Mesothelial cell of epicardium (in vitro differentiated cells): ENCODE data around the gene METTL17. TPM values are rescaled to one million over a fixed set of nuclear protein-coding genes. Genes with fewer than 3 reads are reported as not detected.

Experiments used
- DNase-seq, 2 experiments: peaks; one replicate each; pipeline ENCODE4 v3.0.0; 2021; ENCODE audit warnings: low spot score in 2 of 2; ENCODE audit not compliant: unreplicated experiment in 2 of 2
- H3K27ac Mint-ChIP-seq: 2 replicates; pipeline ENCODE4 v1.8.0; 2021; ENCODE audit warnings: mixed read lengths
- H3K27me3 Mint-ChIP-seq: 2 replicates; pipeline ENCODE4 v1.8.0; 2021; ENCODE audit warnings: low read depth, mixed read lengths
- H3K36me3 Mint-ChIP-seq: 2 replicates; pipeline ENCODE4 v1.8.0; 2021; ENCODE audit warnings: mixed read lengths
- H3K4me1 Mint-ChIP-seq: 2 replicates; pipeline ENCODE4 v1.8.0; 2021; ENCODE audit warnings: mixed read lengths
- H3K4me3 Mint-ChIP-seq: 2 replicates; pipeline ENCODE4 v1.8.0; 2021; ENCODE audit warnings: mild to moderate bottlenecking, moderate library complexity, mixed read lengths
- H3K9me3 Mint-ChIP-seq: 2 replicates; pipeline ENCODE4 v1.8.0; 2021; ENCODE audit warnings: mixed read lengths
- total RNA-seq: library from RNA; stranded (reverse); gene quantifications from 3 replicates; pipeline ENCODE4 v1.2.1, GENCODE V29; 2021
- TF ChIP-seq, protein P1 (sequence below): fragments of 200-600 bp; sonication (generic); IDR thresholded peaks from one replicate; pipeline ENCODE4 v1.5.0; 2021; ENCODE audit warnings: antibody characterized with exemption; ENCODE audit not compliant: unreplicated experiment

Gene METTL17
- total RNA-seq, 1 donor from 2014 or later, result 72.4 TPM

DNA sequence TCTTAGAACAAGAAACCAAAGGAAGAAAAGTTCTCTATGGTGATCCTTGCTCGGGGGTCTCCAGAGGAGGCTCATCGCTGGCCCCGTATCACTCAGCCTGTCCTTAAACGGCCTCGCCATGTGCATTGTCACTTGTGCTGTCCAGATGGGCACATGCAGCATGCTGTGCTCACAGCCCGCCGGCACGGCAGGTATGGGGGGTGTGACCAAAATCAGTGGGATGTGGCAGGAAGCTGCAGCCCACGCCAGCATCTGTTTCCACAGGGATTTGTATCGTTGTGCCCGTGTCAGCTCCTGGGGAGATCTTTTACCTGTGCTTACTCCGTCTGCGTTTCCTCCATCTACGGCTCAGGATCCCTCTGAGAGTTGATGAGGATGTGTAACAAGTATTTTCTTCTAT is 6.7 kb downstream of the METTL17 start:
- Mint-ChIP-seq H3K4me1 (peaks cover 52% of the 10 kb centered on the region), H3K4me3 (no peak overlapping the region)
- TF ChIP-seq, protein P1, sequence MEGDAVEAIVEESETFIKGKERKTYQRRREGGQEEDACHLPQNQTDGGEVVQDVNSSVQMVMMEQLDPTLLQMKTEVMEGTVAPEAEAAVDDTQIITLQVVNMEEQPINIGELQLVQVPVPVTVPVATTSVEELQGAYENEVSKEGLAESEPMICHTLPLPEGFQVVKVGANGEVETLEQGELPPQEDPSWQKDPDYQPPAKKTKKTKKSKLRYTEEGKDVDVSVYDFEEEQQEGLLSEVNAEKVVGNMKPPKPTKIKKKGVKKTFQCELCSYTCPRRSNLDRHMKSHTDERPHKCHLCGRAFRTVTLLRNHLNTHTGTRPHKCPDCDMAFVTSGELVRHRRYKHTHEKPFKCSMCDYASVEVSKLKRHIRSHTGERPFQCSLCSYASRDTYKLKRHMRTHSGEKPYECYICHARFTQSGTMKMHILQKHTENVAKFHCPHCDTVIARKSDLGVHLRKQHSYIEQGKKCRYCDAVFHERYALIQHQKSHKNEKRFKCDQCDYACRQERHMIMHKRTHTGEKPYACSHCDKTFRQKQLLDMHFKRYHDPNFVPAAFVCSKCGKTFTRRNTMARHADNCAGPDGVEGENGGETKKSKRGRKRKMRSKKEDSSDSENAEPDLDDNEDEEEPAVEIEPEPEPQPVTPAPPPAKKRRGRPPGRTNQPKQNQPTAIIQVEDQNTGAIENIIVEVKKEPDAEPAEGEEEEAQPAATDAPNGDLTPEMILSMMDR, result no peak

DNA sequence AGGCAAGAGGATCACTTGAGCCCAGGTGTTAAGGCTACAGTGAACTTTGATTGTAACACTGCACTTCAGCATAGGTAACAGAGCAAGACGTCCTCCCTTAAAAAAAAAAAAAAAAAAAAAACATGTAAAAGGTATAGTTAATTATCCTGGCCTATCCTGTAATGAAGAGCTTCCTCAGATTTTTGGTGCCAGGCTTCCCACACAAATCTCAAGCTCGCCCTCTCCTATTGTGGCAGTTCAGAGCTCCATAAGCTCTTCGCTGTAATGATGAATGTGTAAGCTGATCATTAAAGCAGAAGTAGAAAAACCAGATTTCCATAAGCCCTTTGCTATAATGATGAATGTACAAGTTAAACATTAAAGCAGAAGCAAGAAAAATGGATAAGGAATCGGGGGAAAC is 7.3 kb downstream of the METTL17 start:
- Mint-ChIP-seq H3K9me3 (no peaks in the 10 kb centered on the region), H3K27ac (peak overlapping the region; percentile 95), H3K36me3 (peaks cover 27% of the 10 kb centered on the region), H3K27me3 (no peaks in the 10 kb centered on the region), H3K4me1 (peaks cover 54% of the 10 kb centered on the region), H3K4me3 (peak overlapping the region; percentile 61)
- TF ChIP-seq, protein P1, result no peak
- no peak for DNase-seq

More for the DNA sequence above, 6.7 kb downstream of the METTL17 start:
- H3K27ac Mint-ChIP-seq, result peak overlapping the region; percentile 88
- no peak for DNase-seq
- no peaks in the 10 kb centered on the region for H3K9me3 Mint-ChIP-seq
- no peaks in the 10 kb centered on the region for H3K27me3 Mint-ChIP-seq
- peaks cover 30% of the 10 kb centered on the region for H3K36me3 Mint-ChIP-seq

DNA sequence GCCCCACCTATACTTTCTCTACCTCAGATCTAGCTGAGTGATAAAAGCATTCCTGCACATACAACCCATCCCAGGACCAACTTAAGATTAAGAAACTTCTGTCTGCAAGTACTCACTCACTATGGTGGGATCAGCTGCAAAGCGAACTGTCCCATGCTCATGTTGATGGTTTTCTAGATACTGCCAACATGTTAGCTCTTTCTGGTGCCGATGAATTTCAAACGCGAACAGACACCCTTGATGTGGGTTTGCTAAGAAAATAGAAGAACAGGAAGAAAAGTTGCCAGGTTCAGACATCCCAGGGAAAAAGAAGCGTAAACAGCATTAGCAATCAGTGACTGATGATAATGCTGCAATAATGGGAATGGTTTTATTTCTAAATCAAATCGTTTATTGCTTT is 7.8 kb downstream of the METTL17 start:
- Mint-ChIP-seq H3K27ac (peak overlapping the region; percentile 95), H3K36me3 (peaks cover 27% of the 10 kb centered on the region), H3K27me3 (no peaks in the 10 kb centered on the region), H3K4me3 (peak overlapping the region; percentile 61), H3K9me3 (no peaks in the 10 kb centered on the region), H3K4me1 (peaks cover 58% of the 10 kb centered on the region)
- TF ChIP-seq, protein P1, result no peak
- no peak for DNase-seq

DNA sequence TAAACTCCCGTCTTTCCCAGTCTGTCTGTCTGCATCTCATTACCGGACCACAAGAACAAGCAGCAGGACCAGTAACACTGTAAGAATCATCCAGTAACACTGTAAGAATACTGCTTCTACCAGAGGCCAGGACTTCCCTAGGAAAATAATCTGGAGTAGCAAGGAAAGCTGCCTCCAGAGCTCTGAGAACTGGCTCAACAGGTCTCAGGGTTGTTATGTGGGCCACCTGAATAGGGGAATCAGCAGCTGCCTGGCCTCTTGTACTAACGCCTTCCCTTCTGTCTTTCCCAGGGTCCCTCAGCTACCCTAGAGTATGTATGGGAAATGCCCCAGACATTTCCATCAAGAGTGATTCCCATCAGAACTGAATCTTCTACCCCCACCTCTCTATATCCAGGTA is 8.4 kb downstream of the METTL17 start:
- H3K27ac Mint-ChIP-seq, result peak overlapping the region; percentile 95
- H3K9me3 Mint-ChIP-seq, result no peaks in the 10 kb centered on the region
- peaks cover 64% of the 10 kb centered on the region for H3K4me1 Mint-ChIP-seq
- TF ChIP-seq, protein P1, result no peak
- peaks cover 25% of the 10 kb centered on the region for H3K36me3 Mint-ChIP-seq
- peak overlapping the region; percentile 61 for H3K4me3 Mint-ChIP-seq
- H3K27me3 Mint-ChIP-seq, result no peaks in the 10 kb centered on the region
- no peak for DNase-seq

DNA sequence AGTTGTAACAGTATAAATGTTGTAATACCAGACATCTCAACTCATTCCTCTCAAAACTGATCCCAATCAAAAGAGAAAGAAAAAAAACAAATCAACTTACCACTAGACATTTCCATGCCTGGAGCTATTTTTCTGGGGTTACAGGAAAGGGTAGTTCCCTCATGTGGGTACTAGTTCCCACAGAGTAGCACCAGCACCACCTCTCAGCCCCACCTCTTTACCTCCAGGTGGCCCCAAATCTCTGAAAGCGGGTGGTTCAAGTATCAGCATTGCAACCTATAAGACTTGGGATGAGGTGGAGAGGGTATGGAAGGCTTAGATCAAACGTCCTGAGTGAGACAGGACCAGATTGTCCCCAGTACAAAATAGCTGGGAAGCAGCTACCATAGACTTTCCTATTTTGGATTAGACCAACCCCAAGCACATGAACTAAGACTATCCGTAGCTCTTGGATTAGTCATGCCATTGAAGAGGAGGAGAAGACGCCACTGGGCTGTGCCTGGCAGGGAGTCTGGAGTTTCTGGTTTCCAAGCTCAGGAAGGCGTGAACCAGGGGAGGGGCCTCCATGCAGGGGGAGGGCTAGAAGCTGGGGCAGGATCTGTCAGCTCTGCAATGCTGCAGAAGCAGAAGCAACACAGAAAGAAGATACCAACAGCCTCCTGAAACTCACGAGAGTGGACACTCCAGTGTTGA is 9.0 kb downstream of the METTL17 start, which contains the start of gene SLC39A2:
TSS of gene SLC39A2 (plus strand) at position 620 of the 693 bp plus-strand sequence. CDS start 154 bp downstream, outside the sequence.
- H3K27me3 Mint-ChIP-seq, result no peaks in the 10 kb centered on the region
- peak within 1 kb of the TSS; percentile 95 for H3K27ac Mint-ChIP-seq
- H3K4me3 Mint-ChIP-seq, result peak within 1 kb of the TSS; percentile 61
- TF ChIP-seq, protein P1, result no peak
- peaks cover 71% of the 10 kb centered on the region for H3K4me1 Mint-ChIP-seq
- DNase-seq, result peak in 1 of 2 experiments; percentile 53
- H3K36me3 Mint-ChIP-seq, result peaks cover 22% of the 10 kb centered on the region
- no peaks in the 10 kb centered on the region for H3K9me3 Mint-ChIP-seq
